Astrocyte (in vitro differentiated cells and primary cell): ENCODE measurements around the gene AGTR1. TPM values are rescaled to one million over a fixed set of nuclear protein-coding genes. Genes with fewer than 3 reads are reported as not detected.

Source experiments
- DNase-seq: peaks from one replicate; pipeline ENCODE4 v3.0.0-alpha.2; 2010; ENCODE audit warnings: low read depth
- FAIRE-seq: peaks from 2 replicates; lab custom pipeline; 2011; peaks lifted over from hg19 to GRCh38; lab: Jason Lieb, UNC
- H2AFZ ChIP-seq: 2 replicates; pipeline ENCODE4 v1.6.0; 2012; ENCODE audit warnings: low read depth, low read length, inconsistent platforms
- H3K27ac ChIP-seq: 2 replicates; pipeline ENCODE4 v1.5.1; 2011; ENCODE audit warnings: low read depth, low read length, inconsistent platforms
- H3K27me3 ChIP-seq: 2 replicates; pipeline ENCODE4 v1.6.0; 2011; ENCODE audit warnings: low read length, inconsistent platforms; ENCODE audit not compliant: insufficient read depth
- H3K36me3 ChIP-seq: 2 replicates; pipeline ENCODE4 v1.5.1; 2011; ENCODE audit warnings: low read length, inconsistent platforms; ENCODE audit not compliant: insufficient read depth
- H3K4me1 ChIP-seq: 2 replicates; pipeline ENCODE4 v1.5.1; 2011; ENCODE audit warnings: low read length, inconsistent platforms; ENCODE audit not compliant: insufficient read depth
- H3K4me2 ChIP-seq: 2 replicates; pipeline ENCODE4 v1.6.0; 2012; ENCODE audit warnings: low read length, inconsistent platforms
- H3K4me3 ChIP-seq: 2 replicates; pipeline ENCODE4 v1.5.1; 2011; ENCODE audit warnings: low read depth, mild to moderate bottlenecking, low read length, inconsistent platforms; ENCODE audit not compliant: insufficient read depth
- H3K79me2 ChIP-seq: 2 replicates; pipeline ENCODE4 v1.6.0; 2012; ENCODE audit warnings: mild to moderate bottlenecking, low read length, inconsistent platforms; ENCODE audit not compliant: insufficient read depth
- H3K9ac ChIP-seq: 2 replicates; pipeline ENCODE4 v1.6.0; 2012; ENCODE audit warnings: mild to moderate bottlenecking, low read length, inconsistent platforms
- H3K9me3 ChIP-seq: 2 replicates; pipeline ENCODE4 v1.5.1; 2012; ENCODE audit warnings: low read depth, mild to moderate bottlenecking, low read length, inconsistent platforms; ENCODE audit not compliant: insufficient read depth
- H4K20me1 ChIP-seq: 2 replicates; pipeline ENCODE4 v1.6.0; 2012; ENCODE audit warnings: low read length, inconsistent platforms; ENCODE audit not compliant: insufficient read depth
- H3K27ac Mint-ChIP-seq: one replicate; pipeline ENCODE4 v1.8.0; 2021; ENCODE audit warnings: mild to moderate bottlenecking, mixed read lengths; ENCODE audit not compliant: unreplicated experiment
- H3K27me3 Mint-ChIP-seq: one replicate; pipeline ENCODE4 v1.8.0; 2021; ENCODE audit warnings: low read depth, mixed read lengths; ENCODE audit not compliant: unreplicated experiment
- H3K36me3 Mint-ChIP-seq: one replicate; pipeline ENCODE4 v1.8.0; 2021; ENCODE audit warnings: low read depth, mixed read lengths; ENCODE audit not compliant: unreplicated experiment
- H3K4me1 Mint-ChIP-seq: one replicate; pipeline ENCODE4 v1.8.0; 2021; ENCODE audit warnings: low read depth, mixed read lengths; ENCODE audit not compliant: unreplicated experiment
- H3K4me3 Mint-ChIP-seq: one replicate; pipeline ENCODE4 v1.8.0; 2021; ENCODE audit warnings: mild to moderate bottlenecking, moderate library complexity, mixed read lengths; ENCODE audit not compliant: unreplicated experiment
- H3K9me3 Mint-ChIP-seq: one replicate; pipeline ENCODE4 v1.8.0; 2021; ENCODE audit warnings: mild to moderate bottlenecking, mixed read lengths; ENCODE audit not compliant: unreplicated experiment
- CTCF ChIP-seq: IDR thresholded peaks from 2 replicates; pipeline ENCODE4 v1.5.1; 2011; ENCODE audit warnings: low read depth, mild to moderate bottlenecking, inconsistent platforms, low read length, moderate library complexity; ENCODE audit not compliant: insufficient read depth
- EZH2 ChIP-seq: IDR thresholded peaks from 2 replicates; pipeline ENCODE4 v1.6.1; 2012; ENCODE audit warnings: mild to moderate bottlenecking, low read length, inconsistent platforms; ENCODE audit not compliant: insufficient read depth
- total RNA-seq: library from RNA; stranded (reverse); gene quantifications from 2 replicates; pipeline ENCODE4 v1.2.1, GENCODE V29; 2021

The AGTR1 gene
- total RNA-seq, 1 donor from 2014 or later, result 0.61 TPM

GRCh38 chr3:148709560-148710253, 12.0 kb downstream of the AGTR1 start:
- Mint-ChIP-seq H3K4me1 (peaks cover 10% of the 10 kb centered on the region), H3K27me3 (no peaks in the 10 kb centered on the region), H3K4me3 (no peak overlapping the region), H3K27ac (no peak overlapping the region), H3K9me3 (no peaks in the 10 kb centered on the region), H3K36me3 (no peaks in the 10 kb centered on the region)
- H3K4me3 ChIP-seq, result no peak overlapping the region
- TF ChIP-seq EZH2, result no peak
- no peak for TF ChIP-seq CTCF
- no peaks in the 10 kb centered on the region for H4K20me1 ChIP-seq
- no peak overlapping the region for H3K4me2 ChIP-seq
- no peak overlapping the region for H3K27ac ChIP-seq
- FAIRE-seq (no peak), DNase-seq (no peak)
- no peaks in the 10 kb centered on the region for H3K79me2 ChIP-seq
- no peaks in the 10 kb centered on the region for H3K9me3 ChIP-seq
- H3K4me1 ChIP-seq, result no peaks in the 10 kb centered on the region
- no peak overlapping the region for H2AFZ ChIP-seq
- no peak overlapping the region for H3K9ac ChIP-seq
- H3K36me3 ChIP-seq, result no peaks in the 10 kb centered on the region
- no peaks in the 10 kb centered on the region for H3K27me3 ChIP-seq

DNA sequence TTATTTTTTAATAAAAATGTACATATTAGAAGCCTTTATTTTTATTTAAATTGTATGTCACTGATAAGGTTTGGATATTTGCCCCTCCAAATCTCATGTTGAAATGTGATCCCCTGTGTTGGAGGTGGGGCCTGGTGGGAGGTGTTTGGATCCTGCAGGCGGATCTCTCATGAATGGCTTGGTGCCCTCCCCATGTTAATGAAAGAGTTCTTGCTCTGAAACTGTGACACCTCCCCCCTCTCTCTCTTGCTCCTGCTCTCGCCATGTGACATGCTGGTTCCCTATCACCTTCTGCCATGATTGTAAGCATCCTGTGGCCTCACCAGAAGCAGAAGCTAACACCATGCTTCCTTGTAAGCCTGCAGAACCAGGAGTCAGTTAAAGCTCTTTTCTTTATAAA, 13.0 kb downstream of the AGTR1 start:
- Histone ChIP-seq H4K20me1 (no peaks in the 10 kb centered on the region), H3K27me3 (no peaks in the 10 kb centered on the region), H3K9me3 (no peaks in the 10 kb centered on the region), H3K4me2 (no peak overlapping the region), H3K79me2 (no peaks in the 10 kb centered on the region), H3K36me3 (no peaks in the 10 kb centered on the region), H3K4me1 (no peaks in the 10 kb centered on the region), H3K27ac (no peak overlapping the region), H3K4me3 (no peak overlapping the region), H3K9ac (no peak overlapping the region), H2AFZ (no peak overlapping the region)
- DNase-seq (no peak), FAIRE-seq (no peak)
- Mint-ChIP-seq H3K27ac (no peak overlapping the region), H3K4me3 (no peak overlapping the region), H3K27me3 (no peaks in the 10 kb centered on the region), H3K9me3 (no peaks in the 10 kb centered on the region), H3K4me1 (peaks cover 10% of the 10 kb centered on the region), H3K36me3 (no peaks in the 10 kb centered on the region)
- TF ChIP-seq EZH2 (no peak), CTCF (no peak)

DNA sequence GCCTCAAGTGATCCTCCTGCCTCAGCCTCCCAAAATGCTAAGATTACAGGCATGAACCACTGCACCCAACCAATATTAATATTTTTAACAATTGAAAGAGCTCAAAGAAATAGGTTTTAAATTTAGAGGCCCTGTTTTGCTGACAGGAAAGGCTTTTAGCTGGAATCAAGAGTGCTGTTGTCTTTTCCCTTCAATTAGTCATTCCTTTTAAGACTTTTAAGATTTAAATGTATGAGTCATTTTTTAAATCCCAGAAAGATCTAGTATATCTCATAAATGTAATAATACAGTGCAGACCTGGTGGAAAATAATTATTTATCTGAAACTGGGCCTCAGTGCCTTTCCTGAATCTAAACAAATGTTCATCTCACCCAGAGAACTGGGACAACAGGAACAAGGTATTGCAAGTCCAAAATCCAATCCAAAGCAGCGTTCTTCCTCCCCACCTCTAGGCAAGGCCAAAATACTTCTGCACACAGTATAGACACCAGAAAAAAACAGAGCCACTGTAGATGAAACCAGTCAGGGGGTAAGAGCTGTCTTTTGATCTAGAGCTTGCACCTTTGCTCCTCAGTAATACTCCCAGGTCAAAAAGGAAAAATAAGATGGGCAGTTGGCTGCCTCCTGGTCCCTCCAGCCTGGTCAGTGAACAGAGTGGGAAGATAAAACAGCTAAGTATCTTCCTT, 14.4 kb downstream of the AGTR1 start:
- Histone ChIP-seq H2AFZ (no peak overlapping the region), H3K36me3 (no peaks in the 10 kb centered on the region), H3K27ac (no peak overlapping the region), H3K9ac (no peak overlapping the region), H3K4me1 (no peaks in the 10 kb centered on the region), H3K9me3 (no peaks in the 10 kb centered on the region), H3K79me2 (no peaks in the 10 kb centered on the region), H3K4me2 (no peak overlapping the region), H3K27me3 (no peaks in the 10 kb centered on the region), H4K20me1 (no peaks in the 10 kb centered on the region), H3K4me3 (no peak overlapping the region)
- TF ChIP-seq EZH2 (no peak), CTCF (no peak)
- Mint-ChIP-seq H3K9me3 (no peaks in the 10 kb centered on the region), H3K36me3 (no peaks in the 10 kb centered on the region), H3K27ac (no peak overlapping the region), H3K4me3 (no peak overlapping the region), H3K4me1 (peaks cover 10% of the 10 kb centered on the region), H3K27me3 (no peaks in the 10 kb centered on the region)
- FAIRE-seq, result no peak
- peak; percentile 21 for DNase-seq
